GM18861 (cell line): ENCODE measurements around the gene NUP93.

ENCODE experiments used
- ATAC-seq: cut with Tn5 transposase; IDR thresholded peaks from one replicate; pipeline ENCODE4 v1.9.1; 2021; ENCODE audit not compliant: unreplicated experiment

The NUP93 gene

DNA sequence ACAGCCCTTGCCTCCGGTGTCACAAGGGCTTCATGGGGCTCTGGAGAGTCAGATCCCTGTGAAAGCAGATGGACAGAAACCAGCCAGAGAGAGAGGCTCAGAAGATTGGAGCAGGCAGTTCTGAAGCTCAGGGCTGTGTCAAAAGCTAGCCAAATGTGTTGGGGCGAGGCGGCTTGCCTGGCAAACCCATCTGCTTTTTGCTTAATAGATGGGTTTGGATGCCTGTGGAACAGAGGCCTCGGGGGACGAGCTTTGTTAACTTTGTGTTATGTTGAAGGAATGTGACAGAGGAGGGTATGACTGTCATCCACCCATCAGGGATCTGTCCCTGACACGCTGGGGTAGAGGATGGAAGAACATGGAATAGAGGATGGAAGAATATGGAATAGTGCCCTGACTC, 114.1 kb downstream of the NUP93 start:
- no peak for ATAC-seq

DNA sequence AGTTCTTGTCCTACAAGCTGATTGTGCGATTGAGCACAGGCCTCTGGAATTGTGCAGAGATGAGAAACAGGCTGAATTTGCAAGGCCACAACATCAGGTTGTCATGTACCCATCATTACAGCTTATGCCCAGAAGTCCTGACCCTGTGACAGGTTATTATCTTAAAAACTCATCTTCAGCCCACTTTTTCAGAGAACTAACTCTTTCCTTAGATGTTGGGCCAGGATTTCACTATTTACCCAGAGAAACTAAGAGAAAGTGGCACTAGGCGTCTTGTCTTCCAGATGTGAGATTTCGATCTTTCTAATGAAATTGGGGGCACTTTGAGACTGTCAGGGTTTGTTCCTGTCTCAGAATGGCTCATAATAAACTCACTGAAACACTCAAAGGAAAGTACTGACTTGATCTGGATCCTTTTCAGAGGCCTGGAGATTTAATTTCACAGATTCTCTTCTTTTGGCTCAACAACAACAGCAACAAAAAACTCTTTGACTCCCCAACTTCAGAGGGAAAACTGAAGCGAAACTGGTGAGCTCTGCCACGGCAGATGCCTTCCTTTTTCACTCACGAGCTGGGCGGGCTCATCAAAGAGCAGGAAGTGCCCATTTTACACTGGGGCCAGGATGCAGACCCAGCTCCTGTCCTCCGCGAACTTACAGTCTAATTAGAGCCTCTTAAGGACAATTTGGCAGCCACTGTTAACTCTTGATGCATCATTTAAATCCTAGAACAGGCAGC, 117.4 kb downstream of the NUP93 start:
- ATAC-seq, result no peak

DNA sequence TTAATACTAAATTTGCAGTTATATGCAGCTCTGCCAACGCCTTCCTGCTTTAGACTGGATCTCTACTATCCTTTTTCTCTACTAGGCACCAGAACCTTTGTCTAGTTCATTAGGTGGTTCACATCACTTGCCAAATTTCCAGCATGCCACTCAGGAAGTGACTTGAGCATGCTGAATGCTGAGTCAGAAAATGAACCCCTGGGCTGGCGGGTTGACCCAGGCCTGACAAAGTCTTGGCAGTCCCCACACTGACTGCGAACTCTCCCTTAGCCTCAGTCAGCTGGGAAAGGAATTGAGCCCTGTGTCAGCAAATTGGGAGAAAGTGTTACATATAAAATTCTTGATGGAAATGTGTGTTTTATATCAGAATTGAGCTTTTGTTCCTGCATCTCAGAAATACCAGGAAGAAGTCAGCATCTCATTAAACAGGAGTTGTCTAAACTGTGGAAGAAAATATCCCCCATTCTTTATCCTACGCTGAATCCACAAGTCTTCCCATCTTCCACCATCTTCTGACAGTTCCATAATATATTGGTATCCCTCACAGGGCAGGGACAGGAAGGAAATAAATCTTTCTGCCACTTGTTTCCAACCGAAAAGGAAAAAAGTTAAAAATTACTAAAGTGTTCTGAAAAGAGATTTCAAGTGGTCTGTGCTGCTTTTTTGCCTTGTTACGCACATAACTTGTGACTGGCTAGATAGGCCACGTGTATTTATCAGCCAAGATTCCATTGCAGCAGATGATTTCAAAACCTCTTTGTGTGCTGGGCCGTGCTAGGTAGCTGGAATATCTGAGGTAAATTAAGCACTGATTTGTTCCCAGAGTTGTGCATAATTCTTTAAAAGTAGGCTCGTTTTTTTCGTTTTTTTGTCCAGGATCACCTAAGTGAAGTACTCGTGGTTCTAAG, 118.4 kb downstream of the NUP93 start:
- no peak for ATAC-seq

DNA sequence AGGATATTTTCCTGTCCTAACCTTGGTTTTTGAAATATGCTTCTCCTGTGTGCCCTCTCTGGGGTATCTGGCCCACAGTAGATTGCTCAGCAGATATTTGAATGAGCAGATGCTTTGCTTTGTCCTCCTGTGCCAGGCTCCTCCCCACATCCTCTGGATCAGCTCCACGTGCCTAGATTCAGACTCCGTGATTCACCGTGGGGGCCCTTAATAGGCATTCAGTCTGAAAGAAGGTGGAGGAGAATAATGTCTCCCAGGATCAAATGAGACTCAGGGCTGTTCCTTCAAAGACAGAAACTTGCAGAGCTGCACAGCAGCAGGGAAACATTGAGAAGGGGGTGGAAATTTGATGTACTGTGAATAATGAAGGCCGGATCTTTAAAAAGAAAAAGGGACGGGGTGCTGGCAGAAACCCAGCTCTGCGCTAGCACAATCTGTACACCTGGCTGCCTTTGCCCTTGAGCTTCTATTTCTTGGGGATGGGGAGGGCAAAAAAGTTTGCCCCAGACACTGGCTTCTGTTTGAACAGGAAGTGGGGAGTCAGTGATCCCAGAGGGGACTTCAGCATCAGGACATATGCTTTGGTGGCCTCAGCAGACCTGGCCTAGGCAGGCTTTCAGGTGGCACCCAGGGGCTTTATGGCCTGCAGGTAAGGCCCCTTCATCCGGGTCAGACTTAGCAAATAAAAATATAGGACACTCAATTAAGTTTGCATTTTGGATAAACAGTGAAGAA, 119.2 kb downstream of the NUP93 start:
- ATAC-seq, result no peak

DNA sequence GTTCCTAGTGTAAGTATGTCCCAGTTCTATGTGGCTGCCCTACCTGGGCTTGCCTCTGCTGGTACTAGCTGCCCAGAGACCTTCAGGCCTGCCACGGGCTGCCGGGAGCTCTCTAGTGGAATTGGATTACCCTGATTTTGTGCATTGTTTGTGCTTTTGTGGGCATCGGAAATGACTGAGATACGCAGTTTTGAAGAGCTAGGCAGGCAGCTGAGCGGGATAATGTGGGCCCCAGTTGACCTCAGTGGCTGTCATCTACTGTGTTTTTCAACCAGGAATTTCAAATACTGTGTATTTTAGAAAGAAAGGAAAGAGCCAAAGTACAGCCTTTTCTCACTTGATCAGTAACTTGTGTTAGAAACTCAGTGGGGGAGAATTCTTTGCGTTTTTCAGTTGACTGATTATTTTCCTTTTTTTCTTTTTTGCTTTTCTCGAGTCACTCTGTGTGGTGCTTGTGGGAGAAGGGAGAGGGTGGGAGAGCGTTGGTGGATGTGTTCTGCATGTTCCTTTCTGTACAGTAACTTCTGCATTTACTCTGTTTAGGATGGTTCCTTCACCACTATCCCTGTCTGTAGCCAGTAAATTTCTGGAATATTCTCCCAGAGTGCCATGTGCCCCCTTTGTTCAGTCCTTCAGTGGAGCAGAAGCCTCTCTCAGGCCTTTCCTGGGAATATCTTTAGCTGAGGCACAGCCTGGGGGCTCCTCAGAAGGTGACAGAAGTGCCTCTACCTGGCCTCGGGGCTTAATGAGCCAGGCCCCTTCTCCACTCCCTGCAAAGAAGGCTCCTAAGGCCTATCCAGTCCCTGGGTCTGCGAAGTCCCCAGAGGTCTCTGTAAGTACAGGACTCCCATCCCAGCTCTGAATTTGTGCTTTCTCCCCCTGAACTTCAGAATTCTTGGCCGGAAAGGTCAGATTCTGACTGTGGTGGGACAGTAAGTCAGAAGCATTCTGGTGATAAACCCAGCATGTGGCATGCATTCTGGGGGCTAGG, 120.1 kb downstream of the NUP93 start:
- no peak for ATAC-seq

DNA sequence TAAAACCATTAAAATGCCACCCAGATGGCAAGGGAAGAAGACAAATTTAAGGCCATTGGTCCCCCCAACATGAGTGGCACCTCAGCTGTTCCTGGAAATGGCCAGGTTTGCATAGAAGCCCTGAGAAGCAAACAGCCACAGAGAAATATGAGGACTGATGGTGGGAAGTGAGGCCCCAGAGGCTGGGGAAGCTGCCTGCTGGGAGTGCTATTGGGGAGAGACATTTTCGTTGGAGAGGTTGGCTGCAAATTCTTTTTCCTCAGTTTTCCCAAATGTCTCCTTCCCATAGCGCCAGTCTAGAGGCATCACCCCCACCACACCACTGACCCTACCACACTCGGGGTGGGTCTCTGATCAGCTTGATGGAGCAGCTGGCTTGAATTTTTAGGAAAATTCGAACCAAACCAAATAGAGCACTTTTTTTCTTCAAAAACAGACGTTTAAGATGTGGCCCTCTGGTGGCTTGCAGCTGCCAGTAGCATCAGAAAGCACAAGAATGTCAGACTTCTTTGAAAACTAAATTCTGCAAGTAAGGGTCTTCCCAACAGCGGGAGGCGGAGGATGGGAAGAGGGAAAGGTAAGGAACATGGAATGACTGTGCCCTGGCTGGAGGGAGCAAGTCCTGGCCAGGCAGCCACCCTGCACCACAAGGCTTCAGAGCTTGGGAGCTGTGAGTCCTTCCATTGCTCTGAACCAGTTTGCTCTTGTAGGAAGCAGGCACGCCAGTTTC, 121.9 kb downstream of the NUP93 start:
- ATAC-seq, result no peak

DNA sequence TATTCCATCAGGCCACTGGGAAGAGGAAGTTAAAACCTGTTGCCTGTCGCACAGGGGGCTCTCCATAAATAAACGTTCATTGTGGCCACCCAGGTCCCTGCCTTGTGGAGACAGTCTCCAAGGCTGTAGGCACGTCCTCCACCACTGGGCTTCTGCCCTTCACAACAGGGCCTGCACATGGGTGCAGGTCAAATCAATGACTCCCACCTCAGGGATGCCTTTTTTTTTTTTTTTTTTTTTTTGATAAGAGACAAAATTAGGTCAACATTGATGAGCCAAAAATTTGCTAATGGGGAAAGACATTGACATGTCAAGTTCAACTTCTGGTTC, 122.4 kb downstream of the NUP93 start:
- no peak for ATAC-seq

DNA sequence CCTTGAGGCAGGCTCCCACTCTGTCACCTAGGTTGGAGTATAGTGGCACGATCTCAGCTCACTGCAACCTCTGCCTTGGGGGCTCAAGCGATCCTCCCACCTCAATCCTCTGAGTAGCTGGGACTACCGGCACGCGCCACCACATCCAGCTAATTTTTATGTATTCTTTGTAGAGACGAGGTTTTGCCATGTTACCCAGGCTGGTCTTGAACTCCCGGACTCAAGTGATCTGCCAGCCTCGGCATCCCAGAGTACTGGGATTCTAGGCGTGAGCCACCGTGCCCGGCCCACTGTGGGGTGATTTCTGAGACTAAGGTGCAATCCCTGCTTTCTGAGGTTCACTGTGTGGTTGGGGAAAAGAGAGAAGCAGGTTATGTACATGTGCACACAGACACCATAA, 123.0 kb downstream of the NUP93 start:
- ATAC-seq, result no peak

DNA sequence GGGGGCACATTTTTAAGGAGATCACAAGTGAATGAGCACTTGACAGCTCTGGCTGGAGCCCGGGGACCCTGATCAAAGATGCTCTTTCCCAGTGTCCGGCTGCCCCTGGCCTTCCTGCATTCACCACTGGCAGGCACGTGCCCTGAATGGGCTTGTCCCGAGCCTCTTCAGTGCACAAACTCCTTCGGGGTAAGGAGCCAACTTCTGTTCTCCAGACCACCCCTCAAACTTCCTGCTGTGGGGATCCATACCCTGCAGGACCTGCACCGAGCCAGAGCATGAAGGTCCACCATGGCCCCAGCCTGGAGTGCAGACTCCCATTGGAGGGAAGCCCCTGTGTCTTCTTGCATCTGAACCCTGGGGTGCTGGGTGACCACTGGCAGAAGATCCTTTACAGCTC, 125.3 kb downstream of the NUP93 start:
- no peak for ATAC-seq

DNA sequence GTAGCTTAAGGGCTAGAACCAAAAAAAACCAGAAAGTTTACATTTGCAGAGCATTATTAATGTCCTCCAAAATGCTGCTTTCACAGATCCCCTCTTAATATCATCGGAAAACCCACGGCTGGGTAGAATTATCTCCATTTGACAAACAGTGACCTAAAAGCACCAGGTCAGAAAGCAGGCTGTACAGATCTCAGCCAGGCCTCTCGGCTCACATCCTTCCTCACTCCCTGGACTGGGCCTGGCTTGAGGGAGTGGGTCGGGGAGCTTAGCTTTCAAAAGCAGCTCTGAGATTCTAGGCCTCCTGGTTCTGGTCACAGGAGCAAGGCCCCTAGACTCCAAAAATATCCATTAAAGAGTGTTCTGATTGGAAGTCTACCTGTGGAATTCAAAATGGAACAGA, 126.0 kb downstream of the NUP93 start:
- no peak for ATAC-seq

DNA sequence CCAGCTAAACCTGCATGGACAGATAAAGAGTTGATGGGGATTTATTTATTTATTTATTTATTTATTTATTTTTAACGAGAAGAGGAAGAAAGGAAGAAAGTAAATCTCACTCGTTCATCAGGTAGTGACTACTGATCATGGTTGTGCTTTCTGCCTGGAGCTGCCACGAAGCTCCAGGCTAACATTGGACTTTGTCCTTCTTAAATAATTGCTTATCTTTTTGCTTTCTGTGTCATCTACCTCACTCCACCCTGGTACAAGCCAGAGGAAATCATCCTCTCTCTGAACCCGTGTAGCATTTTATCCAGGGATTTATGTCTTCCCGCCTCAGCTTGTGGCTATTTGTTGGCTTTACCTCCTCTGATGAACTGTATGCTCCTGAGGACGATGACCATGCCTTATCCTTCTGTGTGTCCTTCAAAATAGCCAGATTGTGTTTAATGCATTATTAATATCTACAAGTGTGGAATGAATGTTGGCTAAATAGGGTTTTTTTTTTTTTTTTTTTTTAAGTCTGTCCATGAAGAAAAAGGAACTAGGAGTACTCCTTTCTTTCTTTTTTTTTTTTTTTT, 127.0 kb downstream of the NUP93 start:
- no peak for ATAC-seq

DNA sequence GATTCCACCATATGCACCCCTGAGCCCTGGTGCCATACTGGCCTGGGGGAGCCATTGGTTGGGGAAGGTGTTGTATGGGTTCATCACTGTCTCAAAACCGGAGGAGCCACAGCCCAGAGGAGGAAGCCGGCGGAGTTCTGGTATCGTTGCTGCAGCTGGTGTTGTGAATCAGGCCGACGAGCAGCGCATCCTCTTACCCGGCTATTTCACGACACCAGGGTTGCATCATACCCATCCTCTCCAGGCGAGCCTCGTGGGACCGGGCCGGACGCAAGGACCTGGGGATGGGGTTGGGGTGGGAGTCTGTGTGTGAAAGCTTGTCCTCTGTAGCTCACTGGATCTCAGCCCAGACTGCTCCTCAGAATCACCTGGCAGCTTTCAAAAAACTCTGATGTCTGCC, 128.4 kb downstream of the NUP93 start:
- no peak for ATAC-seq

DNA sequence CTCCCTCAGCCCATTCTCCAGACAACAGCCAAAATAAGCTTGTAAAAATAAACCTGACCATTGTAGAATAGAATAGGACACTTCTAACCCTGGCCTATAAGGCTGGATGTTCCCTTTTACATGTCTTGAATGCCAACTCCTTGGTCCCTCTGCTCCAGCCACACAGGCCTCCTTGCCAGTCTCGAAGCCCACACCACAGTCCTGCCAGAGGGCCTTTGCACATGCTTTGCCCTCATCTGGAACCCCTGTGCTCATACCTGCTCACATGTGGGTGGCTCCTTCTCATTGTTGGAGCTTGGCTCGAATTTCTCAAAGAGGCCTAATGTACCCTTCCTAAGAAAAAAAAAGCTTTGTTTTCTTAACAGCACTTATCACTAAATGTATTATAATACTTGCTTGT, 129.7 kb downstream of the NUP93 start:
- no peak for ATAC-seq

DNA sequence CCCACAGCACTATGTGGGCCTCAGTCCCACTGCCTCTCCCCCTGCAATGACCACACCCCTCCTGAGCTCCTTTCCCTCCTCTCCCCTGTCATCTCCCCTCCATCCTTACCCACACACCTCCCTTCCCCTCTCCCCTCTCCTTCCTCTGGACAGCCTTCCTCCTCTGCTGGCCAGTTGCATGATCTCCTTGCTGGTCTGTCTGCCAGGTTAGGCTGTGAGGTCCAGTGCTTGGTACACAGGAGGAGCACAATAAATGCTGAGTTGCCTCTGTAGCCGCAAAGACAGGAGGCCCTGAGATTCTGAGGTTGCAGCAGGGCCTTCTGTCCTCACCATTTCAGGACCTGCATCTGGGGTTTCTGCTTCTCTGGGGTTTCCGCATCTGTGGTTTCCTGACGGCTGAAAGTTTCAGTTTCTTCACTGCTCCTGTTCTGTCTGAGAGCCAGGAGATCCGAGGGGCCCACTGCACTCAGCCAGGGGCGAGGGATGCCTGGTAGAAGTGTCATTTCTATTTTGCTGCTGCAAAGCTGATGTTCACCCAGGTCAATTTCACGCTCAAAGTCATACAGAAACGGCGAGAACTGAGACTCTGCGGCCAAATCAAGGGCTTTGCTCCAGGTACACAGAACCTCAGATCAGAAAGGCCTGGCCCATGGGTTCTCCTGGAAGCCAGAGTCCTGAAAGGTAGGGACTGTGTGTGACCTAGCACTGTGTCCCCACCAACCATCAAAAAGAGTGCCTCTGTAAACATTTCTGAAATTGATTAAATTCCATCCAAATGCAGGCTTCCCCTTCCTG, 130.5 kb downstream of the NUP93 start:
- ATAC-seq, result no peak

DNA sequence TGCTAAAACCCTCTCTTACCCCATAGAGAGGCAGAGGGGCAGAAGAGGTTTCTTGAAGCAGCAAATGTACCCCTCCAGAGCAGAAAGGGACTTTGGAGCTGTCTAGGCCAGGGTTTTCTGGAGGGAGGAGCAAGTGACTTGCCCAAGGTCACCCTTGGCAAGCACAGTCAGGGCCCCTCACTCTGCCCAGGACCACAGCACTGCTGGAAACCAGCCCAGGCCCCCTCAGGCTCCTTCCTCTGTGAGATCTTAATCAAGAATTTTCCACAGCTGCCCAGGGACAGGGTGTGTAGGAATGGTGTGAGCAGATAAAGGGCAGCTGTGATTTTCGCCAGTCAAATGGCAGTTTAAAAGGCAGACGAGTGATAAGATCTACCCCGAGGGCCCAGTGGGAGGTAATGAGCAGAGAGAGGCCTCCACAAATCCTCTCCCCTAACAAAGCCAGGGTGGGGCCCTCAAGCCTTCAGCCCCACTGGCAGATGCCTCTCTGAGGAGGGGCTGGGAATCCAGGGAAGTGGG, 131.2 kb downstream of the NUP93 start:
- ATAC-seq, result no peak

DNA sequence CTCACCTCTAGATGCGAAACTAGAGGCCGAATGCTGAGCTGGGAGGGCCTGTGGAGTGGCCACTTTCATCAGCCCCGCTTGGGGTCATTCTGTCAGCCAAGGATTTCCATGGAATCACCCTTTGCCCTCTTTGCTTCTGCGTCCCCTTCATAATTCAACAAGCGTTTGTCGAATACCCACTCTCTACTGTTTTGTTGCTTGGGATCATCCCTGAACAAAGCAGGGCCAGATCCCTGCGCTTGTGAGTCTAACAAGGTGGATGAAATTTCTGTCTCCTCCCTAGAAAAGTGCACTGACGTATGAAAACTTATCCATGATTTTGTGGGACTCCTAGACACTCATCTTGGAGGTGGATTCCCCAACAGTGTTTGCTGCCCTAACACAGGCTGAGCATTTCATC, 131.8 kb downstream of the NUP93 start:
- ATAC-seq, result no peak

DNA sequence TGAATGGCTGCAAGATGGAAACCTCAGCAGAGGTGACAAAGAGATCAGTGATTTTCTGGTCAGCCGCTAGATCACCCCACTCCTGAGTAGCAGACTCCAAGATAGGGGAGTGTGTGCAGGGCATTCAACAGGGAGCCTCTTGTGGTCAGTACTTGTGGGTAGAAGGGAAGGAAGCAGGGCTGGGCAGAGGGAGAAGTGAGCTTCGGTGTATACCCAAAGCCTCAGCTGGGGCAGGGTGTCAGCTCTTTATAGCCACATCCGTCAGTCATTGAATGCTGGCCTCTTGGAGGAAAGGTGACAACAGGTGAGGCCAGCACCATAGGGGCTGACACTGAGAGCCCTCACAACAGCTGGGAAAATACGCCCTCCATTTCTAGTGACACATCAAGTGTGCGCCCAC, 132.8 kb downstream of the NUP93 start:
- no peak for ATAC-seq

DNA sequence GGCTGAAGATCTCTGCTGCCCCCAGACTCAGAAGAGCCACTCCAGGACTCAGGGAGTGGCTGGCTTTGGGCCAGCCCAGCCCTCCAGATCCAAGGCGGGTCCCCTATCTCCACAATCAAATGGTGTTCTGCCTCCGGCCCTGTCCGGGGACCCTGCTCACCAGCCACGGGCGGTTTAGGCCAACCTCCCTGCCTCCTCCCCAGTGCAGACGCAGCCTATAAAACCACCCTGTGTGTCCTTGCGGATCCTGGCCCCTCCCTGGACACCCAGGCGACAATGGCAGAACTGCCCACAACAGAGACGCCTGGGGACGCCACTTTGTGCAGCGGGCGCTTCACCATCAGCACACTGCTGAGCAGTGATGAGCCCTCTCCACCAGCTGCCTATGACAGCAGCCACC, 135.0 kb downstream of the NUP93 start, which contains the start of gene SLC12A3:
SLC12A3 (plus strand) TSS at position 248 of the 400 bp plus-strand sequence; CDS start at position 277, 29 bp downstream.
- no peak for ATAC-seq
